Activated naive CD8-positive, alpha-beta T cell treated with anti-CD3 and anti-CD28 coated beads for 36 hours (primary cell): ENCODE measurements around the gene SCARB1. TPM values are rescaled to one million over a fixed set of nuclear protein-coding genes. Genes with fewer than 3 reads are reported as not detected.

Experiments used
- DNase-seq: peaks from one replicate; pipeline ENCODE4 v3.0.0; 2021
- H3K27ac Mint-ChIP-seq: one replicate; pipeline ENCODE4 v1.8.0; 2022; ENCODE audit warnings: mild to moderate bottlenecking, moderate library complexity, mixed read lengths
- H3K27me3 Mint-ChIP-seq: one replicate; pipeline ENCODE4 v1.8.0; 2022; ENCODE audit warnings: mild to moderate bottlenecking, mixed read lengths
- H3K36me3 Mint-ChIP-seq: one replicate; pipeline ENCODE4 v1.8.0; 2021; ENCODE audit warnings: mild to moderate bottlenecking, mixed read lengths
- H3K4me1 Mint-ChIP-seq: one replicate; pipeline ENCODE4 v1.8.0; 2021; ENCODE audit warnings: mixed read lengths
- H3K4me3 Mint-ChIP-seq: one replicate; pipeline ENCODE4 v1.8.0; 2022; ENCODE audit warnings: mild to moderate bottlenecking, moderate library complexity, mixed read lengths
- H3K9me3 Mint-ChIP-seq: one replicate; pipeline ENCODE4 v1.8.0; 2022; ENCODE audit warnings: mixed read lengths
- total RNA-seq, 2 experiments: library from RNA; stranded (reverse); gene quantifications; one replicate each; pipeline ENCODE4 v1.2.3, GENCODE V29; 2021

Gene SCARB1
- total RNA-seq, 2 experiments from 2014 or later, result 40.3 to 43.8 TPM

- no peaks in the 10 kb centered on the region for H3K9me3 Mint-ChIP-seq
- peaks cover 7% of the 10 kb centered on the region for H3K36me3 Mint-ChIP-seq
- no peaks in the 10 kb centered on the region for H3K4me1 Mint-ChIP-seq
- DNase-seq, result no peak
- H3K27ac Mint-ChIP-seq, result no peak overlapping the region
- no peak overlapping the region for H3K4me3 Mint-ChIP-seq
- H3K27me3 Mint-ChIP-seq, result no peaks in the 10 kb centered on the region
Observed at GRCh38 chr12:124844411-124845397, 19.0 kb downstream of the SCARB1 start.

GRCh38 chr12:124842800-124843510 is 20.7 kb downstream of the SCARB1 start:
- Mint-ChIP-seq H3K27ac (no peak overlapping the region), H3K36me3 (peaks cover 5% of the 10 kb centered on the region), H3K9me3 (no peaks in the 10 kb centered on the region), H3K27me3 (no peaks in the 10 kb centered on the region), H3K4me3 (no peak overlapping the region), H3K4me1 (no peaks in the 10 kb centered on the region)
- no peak for DNase-seq

- H3K4me1 Mint-ChIP-seq, result no peaks in the 10 kb centered on the region
- DNase-seq, result no peak
- H3K27me3 Mint-ChIP-seq, result no peaks in the 10 kb centered on the region
- H3K27ac Mint-ChIP-seq, result no peak overlapping the region
- peaks cover 5% of the 10 kb centered on the region for H3K36me3 Mint-ChIP-seq
- H3K4me3 Mint-ChIP-seq, result no peak overlapping the region
- H3K9me3 Mint-ChIP-seq, result no peaks in the 10 kb centered on the region
Observed at GRCh38 chr12:124842073-124842749, 21.5 kb downstream of the SCARB1 start.

GRCh38 chr12:124841558-124841945 is 22.1 kb downstream of the SCARB1 start:
- no peaks in the 10 kb centered on the region for H3K9me3 Mint-ChIP-seq
- no peak for DNase-seq
- no peak overlapping the region for H3K27ac Mint-ChIP-seq
- H3K4me3 Mint-ChIP-seq, result no peak overlapping the region
- H3K27me3 Mint-ChIP-seq, result no peaks in the 10 kb centered on the region
- H3K36me3 Mint-ChIP-seq, result peaks cover 5% of the 10 kb centered on the region
- no peaks in the 10 kb centered on the region for H3K4me1 Mint-ChIP-seq

- H3K27ac Mint-ChIP-seq, result no peak overlapping the region
- DNase-seq, result no peak
- H3K4me1 Mint-ChIP-seq, result no peaks in the 10 kb centered on the region
- H3K27me3 Mint-ChIP-seq, result no peaks in the 10 kb centered on the region
- no peak overlapping the region for H3K4me3 Mint-ChIP-seq
- H3K36me3 Mint-ChIP-seq, result peaks cover 5% of the 10 kb centered on the region
- no peaks in the 10 kb centered on the region for H3K9me3 Mint-ChIP-seq
Observed at GRCh38 chr12:124837958-124838803, 25.5 kb downstream of the SCARB1 start.

- no peak for DNase-seq
- H3K4me3 Mint-ChIP-seq, result no peak overlapping the region
- H3K9me3 Mint-ChIP-seq, result no peaks in the 10 kb centered on the region
- H3K27ac Mint-ChIP-seq, result no peak overlapping the region
- no peaks in the 10 kb centered on the region for H3K27me3 Mint-ChIP-seq
- H3K4me1 Mint-ChIP-seq, result no peaks in the 10 kb centered on the region
- peaks cover 5% of the 10 kb centered on the region for H3K36me3 Mint-ChIP-seq
Observed at GRCh38 chr12:124837249-124837897, 26.3 kb downstream of the SCARB1 start.

- Mint-ChIP-seq H3K4me1 (no peaks in the 10 kb centered on the region), H3K27ac (no peak overlapping the region), H3K9me3 (no peaks in the 10 kb centered on the region), H3K4me3 (no peak overlapping the region), H3K27me3 (no peaks in the 10 kb centered on the region), H3K36me3 (peaks cover 5% of the 10 kb centered on the region)
- no peak for DNase-seq
Observed at GRCh38 chr12:124836759-124837158, 26.9 kb downstream of the SCARB1 start.

GRCh38 chr12:124835656-124836410 is 27.8 kb downstream of the SCARB1 start:
- no peak for DNase-seq
- H3K27me3 Mint-ChIP-seq, result no peaks in the 10 kb centered on the region
- peaks cover 5% of the 10 kb centered on the region for H3K36me3 Mint-ChIP-seq
- H3K4me3 Mint-ChIP-seq, result no peak overlapping the region
- H3K9me3 Mint-ChIP-seq, result no peaks in the 10 kb centered on the region
- H3K4me1 Mint-ChIP-seq, result no peaks in the 10 kb centered on the region
- H3K27ac Mint-ChIP-seq, result no peak overlapping the region

- Mint-ChIP-seq H3K4me1 (no peaks in the 10 kb centered on the region), H3K27ac (no peak overlapping the region)
- no peak for DNase-seq
Observed at GRCh38 chr12:124834822-124835221, 28.8 kb downstream of the SCARB1 start.

GRCh38 chr12:124833693-124834122 is 30.0 kb downstream of the SCARB1 start:
- H3K27me3 Mint-ChIP-seq, result no peaks in the 10 kb centered on the region
- H3K4me3 Mint-ChIP-seq, result no peak overlapping the region
- DNase-seq, result no peak
- H3K36me3 Mint-ChIP-seq, result no peaks in the 10 kb centered on the region
- H3K9me3 Mint-ChIP-seq, result no peaks in the 10 kb centered on the region
- peaks cover 4% of the 10 kb centered on the region for H3K4me1 Mint-ChIP-seq
- no peak overlapping the region for H3K27ac Mint-ChIP-seq

More at GRCh38 chr12:124834822-124835221, 28.8 kb downstream of the SCARB1 start:
- Mint-ChIP-seq H3K36me3 (no peaks in the 10 kb centered on the region), H3K4me3 (no peak overlapping the region), H3K27me3 (no peaks in the 10 kb centered on the region), H3K9me3 (no peaks in the 10 kb centered on the region)

GRCh38 chr12:124832856-124833255 is 30.8 kb downstream of the SCARB1 start:
- Mint-ChIP-seq H3K27me3 (no peaks in the 10 kb centered on the region), H3K36me3 (no peaks in the 10 kb centered on the region), H3K4me1 (peaks cover 4% of the 10 kb centered on the region), H3K4me3 (no peak overlapping the region), H3K27ac (no peak overlapping the region), H3K9me3 (no peaks in the 10 kb centered on the region)
- no peak for DNase-seq

- H3K27me3 Mint-ChIP-seq, result no peaks in the 10 kb centered on the region
- H3K4me1 Mint-ChIP-seq, result peaks cover 6% of the 10 kb centered on the region
- H3K27ac Mint-ChIP-seq, result no peak overlapping the region
- no peak for DNase-seq
- no peaks in the 10 kb centered on the region for H3K36me3 Mint-ChIP-seq
- no peak overlapping the region for H3K4me3 Mint-ChIP-seq
- H3K9me3 Mint-ChIP-seq, result no peaks in the 10 kb centered on the region
Observed at GRCh38 chr12:124831590-124831989, 32.1 kb downstream of the SCARB1 start.

GRCh38 chr12:124830306-124830705 is 33.4 kb downstream of the SCARB1 start:
- Mint-ChIP-seq H3K27me3 (no peaks in the 10 kb centered on the region), H3K4me1 (peaks cover 6% of the 10 kb centered on the region), H3K9me3 (no peaks in the 10 kb centered on the region), H3K4me3 (no peak overlapping the region), H3K27ac (no peak overlapping the region), H3K36me3 (no peaks in the 10 kb centered on the region)
- DNase-seq, result no peak
